ENCODE measurements around the gene MAPK11.

The MAPK11 gene

DNA sequence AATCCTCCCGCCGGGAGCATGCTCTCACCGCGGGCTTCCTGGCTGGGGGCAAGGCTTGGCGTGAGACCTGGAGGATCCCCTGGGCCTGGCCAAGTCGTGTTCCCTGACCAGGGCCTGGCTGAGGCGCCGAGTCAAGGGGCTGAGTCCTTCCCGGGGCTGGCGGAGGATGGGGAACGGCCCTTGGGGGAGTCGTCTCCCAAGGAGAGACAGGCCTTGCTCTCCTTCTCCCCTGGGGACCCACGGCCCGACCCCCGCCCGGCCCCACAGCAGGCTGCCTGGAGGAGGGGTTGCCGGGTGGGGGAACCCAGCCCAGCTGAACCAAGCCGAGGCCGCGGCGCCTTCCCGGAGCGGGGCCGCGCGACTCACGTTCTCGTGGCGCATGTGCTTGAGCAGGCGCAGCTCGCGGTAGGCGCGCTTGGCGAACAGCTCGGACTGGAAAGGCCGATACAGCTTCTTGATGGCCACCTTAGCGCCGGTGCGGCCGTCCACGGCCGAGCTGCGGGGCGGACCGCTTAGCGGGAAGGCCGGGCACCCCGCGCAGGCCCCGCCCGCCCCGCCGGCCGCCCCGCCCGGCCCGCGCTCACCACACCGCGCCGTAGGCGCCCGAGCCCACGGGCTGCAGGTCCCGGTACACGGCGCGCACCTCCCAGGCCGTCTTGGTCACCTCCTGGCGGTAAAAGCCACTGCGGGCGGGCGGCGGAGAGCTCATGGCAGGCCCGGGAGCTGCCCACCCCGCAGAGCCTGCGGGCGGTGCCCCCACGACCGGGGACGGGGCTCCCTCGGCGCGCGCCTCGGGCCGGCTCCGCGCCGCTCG lies 9.2 kb downstream of the MAPK11 start:
- DNase-seq (ENCODE audit: low read depth), result no peak

DNA sequence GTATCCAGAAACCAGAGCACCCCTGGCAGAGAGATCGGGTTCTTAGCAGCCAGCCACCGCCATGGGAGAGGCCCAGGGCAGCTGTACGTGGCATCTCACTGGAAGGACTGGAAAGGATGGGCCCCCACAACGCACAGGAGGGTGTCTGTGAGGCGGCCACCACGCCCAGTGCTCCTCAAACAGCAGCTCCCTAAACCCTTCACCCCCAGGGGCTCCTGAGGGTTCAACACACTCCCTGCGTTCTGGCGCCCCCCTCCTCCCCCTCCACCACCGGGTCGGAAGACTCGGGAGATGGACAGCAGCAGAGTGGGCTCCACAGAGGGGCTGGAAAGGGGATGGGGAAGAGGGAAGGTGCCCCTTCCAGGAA lies 9.8 kb downstream of the MAPK11 start:
- DNase-seq (ENCODE audit: low read depth), result no peak

DNA sequence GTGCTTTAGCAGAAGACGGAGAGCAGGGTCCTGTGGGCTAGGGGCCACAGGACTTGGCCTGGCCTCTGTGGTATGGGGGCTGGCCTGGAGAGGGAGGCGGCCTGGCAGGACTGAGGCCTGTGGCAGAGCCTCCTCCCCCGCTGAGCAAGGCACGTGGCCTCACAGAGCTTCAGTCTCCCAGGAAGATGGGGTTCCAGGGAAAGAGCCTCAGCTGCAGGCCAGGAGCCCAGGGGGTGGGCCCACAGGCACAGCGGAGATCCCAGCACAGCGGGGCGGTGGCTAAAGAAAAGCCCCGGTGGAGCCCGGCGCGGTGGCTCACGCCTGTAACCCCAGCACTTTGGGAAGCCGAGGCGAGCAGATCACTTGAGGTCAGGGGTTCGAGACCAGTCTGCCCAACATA lies 10.9 kb downstream of the MAPK11 start:
- DNase-seq (ENCODE audit: low read depth), result no peak

DNA sequence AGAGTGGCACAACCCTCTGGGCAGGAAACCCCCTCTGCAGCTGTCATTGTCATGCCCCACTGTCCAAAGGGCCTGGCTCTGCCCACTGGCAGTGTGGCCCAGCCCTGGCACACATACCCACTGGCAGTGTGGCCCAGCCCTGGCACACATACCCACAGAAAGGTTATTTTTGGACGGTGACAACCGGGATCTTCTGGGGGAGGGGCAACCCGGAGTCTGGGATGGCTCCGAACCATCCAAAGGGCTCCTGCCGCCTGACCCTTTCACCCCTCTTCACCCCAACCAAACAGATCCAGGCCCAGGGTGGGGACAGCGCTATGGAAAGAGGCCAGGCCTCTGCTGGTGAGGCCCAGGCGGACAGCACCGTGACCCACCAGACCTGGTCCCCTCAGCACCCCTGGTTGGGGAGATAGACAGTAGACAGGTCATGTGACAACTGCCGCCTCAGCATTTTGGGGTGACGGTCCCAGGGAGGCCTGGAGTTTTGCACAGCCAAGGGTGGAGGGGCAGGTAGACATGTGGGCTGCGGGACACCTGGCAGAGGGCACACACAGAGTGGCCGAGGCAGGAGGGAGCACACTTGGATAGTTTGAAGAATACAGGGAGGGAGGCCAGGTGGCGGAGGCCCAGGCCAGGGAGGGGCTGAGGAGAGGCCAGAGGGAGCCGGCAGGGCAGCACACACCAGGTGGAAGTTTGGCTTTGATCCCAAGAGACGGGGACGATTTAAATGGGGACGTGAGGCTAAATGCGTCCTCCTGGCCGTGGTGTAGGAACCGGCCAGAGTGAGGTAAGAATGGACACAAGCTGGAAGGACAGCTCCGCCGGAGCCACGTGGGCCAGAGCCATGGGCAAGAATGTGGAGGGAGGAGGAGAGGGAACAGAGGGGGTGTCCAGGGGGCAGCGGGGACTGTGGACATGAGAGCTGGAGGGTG lies 11.6 kb downstream of the MAPK11 start:
- DNase-seq (ENCODE audit: low read depth), result no peak

DNA sequence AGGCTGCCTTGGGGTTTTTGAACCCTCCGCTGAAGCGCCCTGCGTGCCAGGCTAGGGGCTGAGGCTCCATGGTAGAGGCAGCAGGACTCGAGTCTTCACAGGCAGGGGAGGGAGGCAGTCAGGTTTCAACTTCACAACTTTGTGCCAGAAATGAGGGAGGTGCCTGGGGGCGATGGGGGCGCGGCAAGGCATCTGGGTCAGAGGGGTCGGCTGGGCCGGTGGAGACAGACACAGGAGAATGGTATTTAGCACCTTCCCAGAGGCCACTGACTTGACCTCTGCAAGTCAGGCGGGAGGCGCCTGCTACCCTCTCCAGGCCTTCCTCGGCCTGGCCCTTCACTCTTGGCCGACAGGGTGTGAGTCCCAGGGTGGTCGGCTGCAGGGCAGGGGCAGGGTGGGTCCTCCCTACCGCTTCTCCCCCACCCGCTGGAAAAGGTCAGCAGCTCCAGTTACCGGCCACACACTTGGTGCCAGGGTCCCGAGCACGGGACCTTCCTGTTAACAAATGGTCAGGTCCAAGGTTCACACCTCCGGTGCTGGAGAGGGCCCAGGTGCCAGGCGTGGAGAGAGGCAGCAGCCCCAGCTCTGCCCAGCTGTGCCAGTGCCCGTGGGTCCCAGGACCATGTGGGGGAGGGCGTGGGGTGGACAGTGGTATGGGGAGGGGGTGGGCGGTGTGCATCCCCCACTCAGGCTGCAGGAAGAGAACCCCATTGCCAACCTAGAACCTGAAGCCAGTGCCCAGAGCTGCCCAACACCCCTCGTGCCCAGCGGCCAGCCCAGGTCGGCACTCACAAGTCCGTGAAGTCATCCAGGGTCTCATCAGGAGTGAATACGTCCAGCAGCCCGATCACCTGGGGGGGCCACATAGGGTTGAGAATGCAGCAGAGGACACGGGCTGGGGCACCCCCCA lies 12.5 kb downstream of the MAPK11 start:
- DNase-seq (ENCODE audit: low read depth), result no peak

DNA sequence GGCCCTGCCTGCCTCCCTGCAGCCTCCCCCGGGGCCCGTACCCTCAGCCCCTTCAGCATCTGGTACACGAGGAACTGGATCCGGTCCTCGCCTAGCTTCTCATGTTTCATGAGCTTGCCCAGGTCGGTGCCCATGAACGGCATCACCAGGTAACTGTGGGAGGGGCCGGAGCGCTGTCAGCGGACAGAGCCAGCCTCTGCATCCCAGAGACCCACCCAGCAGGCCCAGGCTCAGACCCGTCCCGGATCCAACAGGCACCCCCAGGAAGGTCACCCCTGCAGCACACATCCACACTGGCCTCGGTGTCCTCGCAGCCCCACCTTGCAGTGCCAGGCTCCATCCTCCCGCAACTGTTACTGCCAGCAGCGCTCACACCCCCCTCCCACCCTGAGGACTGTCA lies 13.1 kb downstream of the MAPK11 start:
- DNase-seq (ENCODE audit: low read depth), result no peak

DNA sequence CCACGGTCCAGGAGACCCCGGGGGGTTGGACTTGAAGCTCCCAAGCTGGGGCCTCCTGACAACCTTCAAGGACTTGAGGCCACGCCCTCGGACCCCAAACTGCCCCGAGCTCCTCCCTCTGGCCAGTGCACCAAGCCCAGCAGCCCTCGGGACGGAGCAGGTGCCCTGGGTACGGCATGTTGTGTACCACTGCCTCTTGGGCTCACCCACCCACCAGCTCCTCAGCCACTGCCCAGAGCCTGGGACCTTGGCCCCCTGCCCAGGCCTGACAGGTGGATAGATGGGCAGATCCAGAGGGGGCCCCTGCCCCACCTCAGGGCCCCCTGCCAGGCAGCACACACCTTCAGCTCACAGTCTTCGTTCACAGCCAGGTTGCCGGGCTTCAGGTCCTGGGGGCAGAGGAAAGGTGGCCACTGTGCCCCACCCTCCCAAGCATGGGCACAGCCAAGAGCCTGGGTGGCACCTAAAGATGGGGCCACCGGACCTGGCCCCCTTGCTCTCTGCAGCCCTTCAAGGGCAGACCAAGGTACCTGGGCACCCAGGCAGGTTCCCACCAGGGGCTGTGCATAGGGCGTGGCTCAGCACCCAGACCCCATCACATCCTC lies 13.8 kb downstream of the MAPK11 start:
- no peak for DNase-seq (ENCODE audit: low read depth)

DNA sequence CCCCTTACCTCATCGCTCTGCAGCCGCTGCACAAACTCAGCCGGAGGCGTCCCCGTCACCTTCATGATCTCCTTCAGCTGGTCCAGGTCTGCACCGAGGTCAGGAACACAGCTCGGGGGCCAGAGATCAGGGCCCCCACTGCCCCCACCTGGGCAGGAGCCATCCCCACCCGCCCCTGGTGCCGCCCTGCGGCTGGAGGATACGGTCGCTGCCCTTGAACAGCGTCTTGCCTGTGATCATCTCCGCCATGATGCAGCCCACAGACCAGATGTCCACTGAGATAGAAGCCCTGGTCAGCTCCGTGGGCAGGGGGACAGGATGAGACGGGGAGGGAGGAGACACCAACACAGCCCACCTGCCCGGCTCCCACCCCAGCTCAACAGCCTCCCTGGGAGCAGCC lies 14.6 kb downstream of the MAPK11 start:
- DNase-seq (ENCODE audit: low read depth), result no peak

DNA sequence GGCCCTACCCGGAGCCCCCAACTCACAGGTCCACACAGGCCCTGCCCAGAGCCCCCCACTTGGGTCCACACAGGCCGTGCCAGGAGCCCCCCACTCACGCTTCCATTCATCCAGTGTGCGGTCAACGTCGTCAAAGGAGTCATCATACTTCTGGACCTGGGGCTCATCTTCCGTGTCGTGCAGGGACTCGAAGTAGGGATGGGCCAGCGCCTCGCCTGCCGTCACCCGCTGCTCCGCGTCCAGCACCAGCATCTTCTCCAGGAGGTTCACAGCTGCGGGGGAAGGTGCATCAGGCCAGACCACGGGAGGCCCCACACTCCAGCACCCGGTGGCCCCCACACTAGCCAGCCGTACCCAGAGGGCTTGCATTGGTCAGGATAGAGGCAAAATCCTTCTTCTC lies 15.1 kb downstream of the MAPK11 start:
- DNase-seq (ENCODE audit: low read depth), result no peak

DNA sequence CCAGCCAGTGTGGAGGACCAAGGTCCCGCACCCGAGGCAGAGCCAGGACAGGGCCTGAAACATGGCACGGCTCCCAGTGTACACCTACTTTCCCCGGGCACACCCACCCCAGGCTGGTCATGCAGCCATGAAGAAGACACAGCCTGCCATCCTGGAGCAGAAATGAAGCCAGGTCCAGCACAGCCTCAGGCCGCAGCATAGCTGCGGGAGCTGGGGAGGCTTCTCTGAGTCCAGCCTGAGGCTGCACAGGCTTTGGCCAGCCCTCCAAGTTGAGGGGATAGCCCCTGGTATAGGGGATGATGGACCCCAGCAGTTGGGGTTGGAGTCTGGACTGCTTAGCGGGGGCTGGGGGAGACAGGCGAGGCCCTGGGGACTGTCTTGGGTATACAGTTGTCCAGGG lies 16.2 kb downstream of the MAPK11 start:
- no peak for DNase-seq (ENCODE audit: low read depth)

DNA sequence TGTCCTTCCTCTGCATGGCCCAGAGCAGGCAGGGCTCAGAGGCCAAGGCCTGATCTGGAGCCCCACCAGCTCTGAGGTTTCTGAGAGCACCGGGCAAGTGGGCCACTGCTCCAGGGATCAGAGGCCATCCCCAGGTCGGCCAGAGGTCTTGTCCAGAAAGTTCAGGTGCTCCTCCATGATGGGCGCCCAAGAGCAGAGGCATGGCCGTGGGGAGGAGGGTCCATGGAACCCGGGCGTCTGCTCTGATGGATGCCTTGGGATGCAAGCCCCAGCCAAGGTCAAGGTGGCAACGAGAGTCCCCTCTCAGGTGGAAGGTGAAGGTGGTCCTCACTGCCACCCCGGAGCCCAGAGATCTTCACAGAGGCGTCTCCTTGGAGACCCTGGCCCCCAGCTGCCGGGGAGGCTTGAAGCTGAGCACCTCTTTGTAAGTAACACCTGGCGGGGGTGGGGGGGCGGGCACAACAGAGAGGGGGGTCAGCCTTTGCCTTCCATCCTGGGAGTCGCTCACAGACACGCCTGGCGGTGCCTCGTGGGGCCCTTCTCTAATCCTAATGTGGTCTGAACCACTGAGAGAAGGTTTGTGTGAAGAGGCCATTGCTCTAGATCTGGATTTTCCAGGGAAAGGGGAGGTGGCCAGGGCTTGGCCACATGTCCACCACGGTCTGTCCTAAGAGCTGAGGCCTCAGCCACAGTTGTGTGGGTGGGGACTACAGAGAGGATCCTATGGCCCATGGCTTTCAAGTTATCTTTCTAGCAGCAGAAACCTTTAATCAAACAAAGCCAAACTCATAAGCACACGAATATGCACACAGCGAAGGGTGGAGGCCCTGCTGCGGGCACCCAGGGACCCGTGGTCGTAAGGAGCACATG lies 16.9 kb downstream of the MAPK11 start:
- no peak for DNase-seq (ENCODE audit: low read depth)

DNA sequence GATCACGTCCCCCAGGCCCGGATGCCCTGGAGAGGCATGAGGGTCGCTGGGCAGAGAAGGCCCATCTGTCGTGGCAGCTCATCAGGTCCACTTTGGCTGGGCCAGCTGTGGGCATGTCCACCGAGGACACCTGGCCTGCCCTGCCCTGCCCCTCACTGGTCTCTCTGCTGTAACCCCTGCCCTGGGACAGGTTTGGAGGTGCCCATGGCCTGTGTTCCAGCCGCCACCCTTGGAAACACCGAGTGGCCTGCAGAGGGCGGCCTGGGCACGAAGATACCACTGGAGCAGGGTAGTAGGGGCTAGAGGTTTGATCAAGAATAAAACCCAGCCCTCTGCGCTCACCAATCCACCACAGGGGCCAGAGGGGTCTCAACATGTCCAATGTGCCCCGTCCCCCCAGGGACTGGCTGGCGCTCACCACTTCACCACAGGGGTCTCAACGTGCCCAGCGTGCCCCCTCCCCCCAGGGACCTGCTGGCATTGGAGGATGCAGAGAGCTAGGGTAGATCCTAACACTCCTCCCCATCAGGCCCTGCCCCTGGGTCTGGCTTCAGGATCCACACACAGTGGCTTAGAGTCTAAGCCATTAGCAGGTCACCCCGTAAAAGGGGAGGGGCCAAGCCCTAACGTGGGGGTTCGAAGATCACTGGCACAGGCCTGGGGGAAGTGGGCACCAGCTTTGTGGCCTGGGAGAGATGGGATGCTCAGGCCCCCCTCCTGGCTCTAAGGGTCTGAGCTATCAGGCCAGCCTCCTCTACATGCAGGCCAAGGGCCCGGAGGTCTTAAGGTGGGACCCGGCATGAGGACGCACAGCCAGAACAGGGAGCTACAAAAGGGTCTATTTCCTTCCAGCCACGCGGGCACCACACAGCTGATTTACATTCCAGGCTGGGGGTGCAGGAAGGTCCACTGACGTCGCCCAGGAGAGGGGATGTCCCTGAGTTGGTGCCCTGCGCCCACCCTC lies 17.8 kb downstream of the MAPK11 start:
- no peak for DNase-seq (ENCODE audit: low read depth)

DNA sequence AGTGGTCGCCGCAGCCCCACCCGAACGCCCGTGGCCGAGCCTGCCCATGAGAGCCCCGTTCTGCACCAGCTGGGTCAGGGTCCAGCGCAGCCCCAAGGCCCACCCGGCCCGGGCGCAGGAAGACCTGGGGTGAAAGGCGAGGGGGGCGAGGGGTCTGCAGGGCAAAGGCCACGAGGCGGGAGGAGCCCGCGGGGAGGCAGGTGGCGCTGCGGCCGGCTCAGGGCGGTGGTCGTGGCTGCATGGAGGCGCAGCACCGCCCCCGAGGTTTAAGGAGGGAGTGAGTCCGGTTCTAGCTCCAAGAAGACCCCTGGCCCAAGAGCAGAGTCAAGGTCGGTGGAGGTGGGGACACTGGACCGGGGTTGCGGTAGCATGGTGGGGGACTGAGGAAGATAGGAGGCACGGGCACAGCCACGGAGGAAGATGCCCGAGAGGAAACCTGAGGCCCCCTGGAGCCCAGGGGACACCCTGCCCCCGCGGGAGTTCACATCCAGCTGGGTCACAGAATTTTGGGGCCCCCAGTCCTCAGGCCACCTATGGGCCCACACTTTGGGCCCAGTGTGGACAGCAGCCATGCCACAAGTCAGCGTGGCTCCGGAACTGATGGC lies 18.6 kb downstream of the MAPK11 start:
- DNase-seq (ENCODE audit: low read depth), result no peak

DNA sequence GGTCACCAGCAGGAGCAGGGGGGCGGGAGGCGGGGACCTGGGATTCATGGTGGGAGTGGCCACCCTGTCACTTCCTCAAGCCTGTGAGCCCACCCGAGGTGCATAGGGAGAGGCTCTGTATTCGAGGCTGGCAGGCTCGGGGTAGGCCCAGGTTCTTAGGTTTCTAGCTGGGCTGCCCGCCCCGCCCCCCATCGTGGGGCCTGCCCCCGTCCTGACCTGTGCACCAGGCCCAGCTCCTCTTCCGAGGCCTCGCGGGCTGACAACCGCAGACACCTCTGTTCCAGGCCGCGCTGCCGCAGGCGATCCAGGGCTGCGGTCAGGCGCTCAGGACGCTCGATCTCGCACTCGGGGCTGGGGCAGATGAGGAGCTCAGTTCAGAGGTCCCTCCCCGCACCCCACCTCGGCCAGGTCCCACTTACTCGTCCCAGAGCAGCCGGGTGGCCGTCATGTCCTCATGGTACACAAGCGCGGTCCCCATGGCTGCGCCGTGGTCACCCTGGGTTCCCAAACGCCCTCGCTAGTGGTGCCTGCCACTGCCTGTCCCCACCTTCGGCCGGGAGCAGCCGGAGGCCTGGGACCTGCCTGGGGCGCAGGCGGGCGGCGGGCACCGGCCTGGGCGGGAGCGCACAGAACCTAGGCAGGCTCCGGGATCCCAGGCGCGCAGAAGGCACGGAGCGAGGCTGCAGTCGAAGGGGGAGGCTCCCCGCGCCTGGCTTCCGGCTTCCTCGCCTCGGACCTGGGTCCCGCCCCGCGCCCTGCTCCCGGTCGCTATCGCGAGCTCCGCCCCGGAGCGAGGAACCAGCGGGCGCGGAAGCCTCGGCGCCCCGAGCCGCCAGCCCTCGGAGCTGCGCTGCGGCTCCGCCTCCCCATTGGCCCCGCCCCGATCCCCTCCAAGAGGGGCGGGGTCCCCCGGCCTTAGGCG lies 19.4 kb downstream of the MAPK11 start, which contains the start of gene HDAC10:
Gene HDAC10 (minus strand): TSS at position 711 of the 922 bp plus-strand sequence. CDS start 233 bp downstream, at position 478.
- DNase-seq (ENCODE audit: low read depth), result no peak

DNA sequence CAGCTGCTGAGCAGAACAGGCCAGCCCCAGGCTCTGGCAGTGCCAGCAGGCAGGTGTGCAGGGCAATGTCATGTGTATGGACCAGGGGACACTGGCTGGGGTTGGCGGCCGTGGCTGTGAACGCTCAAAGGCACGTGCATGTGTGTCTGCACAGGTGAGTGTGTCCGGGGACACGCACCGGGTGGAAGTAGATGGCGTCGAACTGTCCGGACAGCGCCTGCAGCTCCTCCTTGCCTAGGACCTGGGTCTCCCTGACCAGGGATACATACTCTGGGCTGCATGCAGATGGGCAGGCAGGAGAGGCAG lies 20.0 kb downstream of the MAPK11 start:
- no peak for DNase-seq (ENCODE audit: low read depth)

DNA sequence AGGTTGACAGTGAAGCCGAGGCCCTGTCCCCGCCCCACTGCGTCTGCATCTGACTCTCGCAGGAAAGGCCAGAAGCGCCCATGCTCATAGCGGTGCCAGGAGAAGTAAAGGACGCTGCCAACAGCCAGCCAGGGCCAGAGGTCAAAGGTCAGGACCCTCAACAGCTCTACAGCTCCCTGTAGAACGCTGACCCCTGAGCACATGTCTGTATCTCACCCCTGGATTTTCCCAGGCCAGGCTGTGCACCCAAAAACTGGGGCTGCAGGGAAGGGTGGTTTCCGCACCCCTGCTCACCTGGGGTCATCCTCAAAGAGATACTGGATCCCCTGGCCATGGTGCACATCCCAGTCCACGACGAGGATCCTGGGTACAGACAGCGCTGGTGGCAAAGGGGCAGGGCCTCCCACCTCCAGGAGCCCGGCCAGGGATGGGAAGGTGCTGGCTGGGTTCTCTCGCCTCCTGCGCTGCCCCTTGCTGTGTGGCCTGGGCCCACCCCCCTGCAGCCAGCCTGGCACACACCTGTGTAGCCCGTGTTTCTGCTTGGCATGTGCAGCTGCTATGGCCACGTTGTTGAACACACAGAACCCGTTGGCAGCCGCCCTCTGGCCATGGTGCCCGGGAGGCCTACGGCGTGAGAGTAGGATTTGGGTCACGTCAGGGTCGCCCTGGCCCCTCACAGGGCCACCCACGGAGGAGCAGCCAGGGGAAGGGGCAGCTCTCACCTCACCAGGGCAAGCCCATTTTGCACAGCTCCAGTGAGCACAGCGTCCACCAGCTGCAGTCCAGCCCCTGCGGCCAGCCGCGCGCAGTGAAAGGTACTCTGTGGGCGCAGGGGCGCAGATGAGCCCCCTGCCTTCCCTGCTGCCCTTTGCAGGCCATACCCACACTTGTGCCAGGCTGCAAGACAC lies 20.6 kb downstream of the MAPK11 start:
- no peak for DNase-seq (ENCODE audit: low read depth)
